HG03460 (cell line): ENCODE measurements around the gene RXRA.

Source experiments
- ATAC-seq: cut with Tn5 transposase; IDR thresholded peaks from one replicate; pipeline ENCODE4 v1.9.1; 2021; ENCODE audit not compliant: unreplicated experiment

The RXRA gene

GRCh38 chr9:134350416-134350994, 24.2 kb downstream of the RXRA start:
- ATAC-seq, result no peak

- ATAC-seq, result no peak
Observed at GRCh38 chr9:134351606-134352176, 25.4 kb downstream of the RXRA start.

- ATAC-seq, result no peak
Observed at GRCh38 chr9:134352247-134352933, 26.1 kb downstream of the RXRA start.

GRCh38 chr9:134353539-134353938, 27.3 kb downstream of the RXRA start:
- no peak for ATAC-seq

GRCh38 chr9:134355158-134355557, 28.9 kb downstream of the RXRA start:
- ATAC-seq, result no peak

GRCh38 chr9:134355561-134356279, 29.5 kb downstream of the RXRA start:
- no peak for ATAC-seq

GRCh38 chr9:134356496-134357470, 30.5 kb downstream of the RXRA start:
- ATAC-seq, result no peak

- no peak for ATAC-seq
Observed at GRCh38 chr9:134357631-134358025, 31.4 kb downstream of the RXRA start.

- ATAC-seq, result no peak
Observed at GRCh38 chr9:134358026-134358661, 31.9 kb downstream of the RXRA start.

GRCh38 chr9:134358662-134359319, 32.5 kb downstream of the RXRA start:
- no peak for ATAC-seq

GRCh38 chr9:134359493-134360179, 33.4 kb downstream of the RXRA start:
- ATAC-seq, result no peak

- no peak for ATAC-seq
Observed at GRCh38 chr9:134360180-134360759, 34.0 kb downstream of the RXRA start.

- ATAC-seq, result no peak
Observed at GRCh38 chr9:134360897-134361296, 34.6 kb downstream of the RXRA start.

GRCh38 chr9:134361426-134361825, 35.2 kb downstream of the RXRA start:
- no peak for ATAC-seq

- ATAC-seq, result no peak
Observed at GRCh38 chr9:134361843-134362414, 35.7 kb downstream of the RXRA start.

GRCh38 chr9:134363450-134363849, 37.2 kb downstream of the RXRA start:
- no peak for ATAC-seq

GRCh38 chr9:134364391-134365114, 38.3 kb downstream of the RXRA start:
- ATAC-seq, result no peak

GRCh38 chr9:134365115-134365596, 38.9 kb downstream of the RXRA start:
- no peak for ATAC-seq
